ENCODE results near the gene NEUROD2.

Gene NEUROD2

DNA sequence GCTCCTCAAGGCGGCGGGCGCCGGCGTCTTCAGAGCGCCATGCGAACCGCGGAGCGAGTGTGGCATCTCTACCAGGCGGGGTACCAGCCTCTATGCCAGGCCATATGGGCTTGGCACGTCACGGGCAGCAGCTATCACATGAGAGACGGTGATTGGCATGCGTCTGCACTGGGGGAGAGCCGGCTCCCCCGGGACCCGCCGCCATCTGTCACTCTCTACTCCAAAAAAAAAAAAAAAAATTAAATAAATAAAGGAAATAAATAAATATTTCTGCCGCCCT lies at the start of gene NEUROD2:
TSS of gene NEUROD2 (minus strand) at position 70 of the 280 bp plus-strand sequence. CDS start 1,321 bp downstream, outside the sequence.
- no peak for DNase-seq

DNA sequence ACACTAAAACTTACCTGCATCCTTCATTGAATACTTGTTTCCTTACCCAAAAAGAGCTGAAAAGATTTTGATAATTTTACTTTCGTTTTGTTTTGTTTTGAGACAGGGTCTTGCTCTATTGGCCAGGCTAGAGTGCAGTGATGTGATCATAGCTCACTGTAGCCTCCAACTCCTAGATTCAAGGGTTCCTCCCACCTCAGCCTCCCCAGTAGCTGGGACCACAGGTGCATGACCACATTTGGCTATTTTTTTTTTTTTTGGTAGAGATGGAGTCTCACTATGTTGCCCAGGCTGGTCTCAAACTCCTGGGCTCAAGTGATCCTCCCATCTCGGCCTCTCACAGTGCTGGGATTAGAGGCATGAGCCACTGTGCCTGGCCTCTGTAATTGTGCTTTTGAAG lies 47.4 kb upstream of the NEUROD2 start:
- no peak for DNase-seq

DNA sequence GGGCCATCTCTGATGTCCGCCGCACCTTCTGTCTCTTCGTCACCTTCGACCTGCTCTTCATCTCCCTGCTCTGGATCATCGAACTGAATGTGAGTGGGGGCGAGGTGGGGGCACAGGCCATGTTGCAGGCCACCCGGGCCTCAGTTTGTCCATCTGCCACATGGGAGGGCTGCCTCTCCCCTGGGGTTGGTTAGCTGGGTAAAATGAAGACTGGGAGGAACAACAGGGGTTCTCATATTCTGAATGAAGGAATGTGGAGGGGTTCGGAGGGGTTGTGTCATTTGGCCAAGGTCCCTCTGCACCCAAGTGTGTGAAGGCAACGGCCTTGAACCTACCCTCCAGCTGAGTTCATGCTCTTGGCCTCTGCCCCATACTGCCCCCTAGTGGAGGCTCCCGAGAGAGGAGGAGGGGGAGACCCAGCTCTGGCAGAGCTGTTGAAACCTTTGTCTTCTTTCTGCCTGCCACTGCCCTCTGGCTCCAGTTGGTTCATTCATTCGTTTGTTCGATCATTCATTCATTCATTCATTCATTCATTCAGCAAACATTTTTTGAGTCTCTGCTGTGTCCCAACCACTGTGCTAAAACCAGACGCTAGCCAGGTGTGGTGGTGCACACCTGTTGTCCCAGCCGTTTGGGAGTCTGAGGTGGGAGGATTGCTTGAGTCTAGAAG lies 46.1 kb upstream of the NEUROD2 start:
- DNase-seq, result no peak

DNA sequence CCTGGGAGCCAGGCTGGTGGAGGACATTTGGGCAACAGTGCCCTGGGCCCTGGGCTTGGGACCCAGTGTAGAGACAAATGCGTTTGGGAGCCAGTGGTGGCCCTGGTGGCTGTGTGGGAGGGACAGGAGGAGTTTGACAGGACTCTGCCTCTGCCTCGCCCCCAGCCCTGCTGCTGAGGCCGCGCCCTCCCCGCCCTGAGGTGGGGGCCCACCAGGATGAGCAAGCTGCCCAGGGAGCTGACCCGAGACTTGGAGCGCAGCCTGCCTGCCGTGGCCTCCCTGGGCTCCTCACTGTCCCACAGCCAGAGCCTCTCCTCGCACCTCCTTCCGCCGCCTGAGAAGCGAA lies 45.6 kb upstream of the NEUROD2 start:
- DNase-seq, result no peak

DNA sequence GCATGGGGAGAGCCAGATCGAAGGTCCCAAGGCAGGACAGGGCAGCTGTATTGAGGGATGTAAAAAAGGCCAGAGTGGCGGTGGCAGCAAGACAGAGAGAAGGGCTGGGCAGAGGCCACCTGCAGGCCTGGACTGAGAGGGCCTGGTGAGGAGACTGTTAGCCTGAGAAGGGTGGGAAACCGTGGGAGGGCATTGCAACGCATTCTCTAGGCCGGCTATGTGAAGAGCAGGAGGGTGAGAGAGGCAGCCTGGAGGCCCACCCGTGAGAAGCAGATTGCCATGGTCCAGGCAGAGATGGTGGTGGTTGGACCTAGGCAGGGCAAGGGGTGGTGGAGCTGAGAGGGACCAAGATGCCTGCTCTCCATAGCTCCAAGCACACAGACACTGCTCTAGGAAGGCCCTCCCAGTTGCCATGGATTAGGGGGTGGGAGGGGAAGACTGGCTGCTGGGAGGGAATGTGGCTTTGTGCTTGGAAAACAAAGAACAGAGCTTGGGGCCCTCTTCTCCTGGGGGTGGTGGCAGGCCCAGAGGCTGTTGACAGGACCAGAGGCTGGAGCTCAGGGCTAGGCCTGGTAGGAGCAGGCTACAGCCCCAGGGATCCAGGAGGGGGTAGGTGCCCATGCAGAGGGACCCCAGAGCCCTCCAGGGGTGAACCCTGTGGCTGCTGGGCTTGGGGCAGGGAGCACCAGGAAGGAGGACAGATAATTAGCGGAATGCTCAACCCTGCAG lies 45.0 kb upstream of the NEUROD2 start:
- no peak for DNase-seq

DNA sequence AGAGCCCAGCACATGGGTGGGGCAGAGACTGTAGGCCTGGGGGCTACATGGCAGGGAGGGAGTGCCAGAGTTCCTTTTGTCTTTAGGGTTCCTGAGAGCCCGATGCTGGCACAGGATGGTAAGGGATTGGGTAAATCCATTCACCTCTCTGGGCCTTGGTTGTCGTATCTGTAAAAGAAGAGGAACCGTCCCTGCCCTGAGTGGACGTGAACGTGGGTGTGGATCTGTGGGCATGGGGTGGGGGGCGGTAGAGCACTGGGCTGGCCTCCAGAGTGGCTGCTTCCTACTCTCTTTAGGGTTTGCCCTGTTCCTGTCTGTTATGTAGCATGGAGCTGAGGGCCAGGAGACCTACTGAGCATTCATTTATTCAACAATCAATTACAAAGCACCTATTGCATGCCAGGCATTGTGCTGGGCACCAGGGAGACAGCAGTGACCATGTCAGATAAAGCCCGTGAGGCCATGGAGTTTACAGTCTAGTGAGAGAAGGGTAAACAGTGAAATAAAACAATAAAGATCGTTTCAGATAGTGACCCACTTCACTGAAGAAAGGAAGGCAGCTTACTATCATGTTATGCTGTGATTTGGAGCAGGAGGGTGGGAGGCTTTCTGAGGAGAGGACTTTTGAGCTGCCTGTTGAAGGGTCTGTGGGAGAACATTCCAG lies 44.3 kb upstream of the NEUROD2 start:
- DNase-seq, result no peak

DNA sequence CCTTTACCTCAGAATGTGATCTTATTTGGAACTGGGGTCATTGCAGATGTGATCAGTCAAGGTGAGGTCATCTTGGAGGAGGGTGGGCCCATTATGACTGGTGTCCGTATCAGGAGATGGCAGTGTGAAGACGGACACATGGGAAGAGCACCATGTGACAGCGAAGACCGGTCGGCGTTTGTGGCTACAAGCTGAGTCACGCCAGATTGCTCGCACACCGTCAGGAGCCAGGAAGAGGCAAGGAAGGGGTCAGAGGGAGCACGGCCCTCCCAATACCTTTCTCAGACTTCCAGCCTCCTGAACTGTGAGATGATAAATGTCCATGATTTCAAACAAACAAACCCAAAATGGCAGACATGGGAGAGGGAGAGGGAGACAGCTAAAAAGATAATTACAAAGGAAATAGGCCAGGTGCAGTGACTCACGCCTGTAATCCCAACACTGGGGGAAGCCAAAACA lies 42.4 kb upstream of the NEUROD2 start:
- DNase-seq, result no peak

DNA sequence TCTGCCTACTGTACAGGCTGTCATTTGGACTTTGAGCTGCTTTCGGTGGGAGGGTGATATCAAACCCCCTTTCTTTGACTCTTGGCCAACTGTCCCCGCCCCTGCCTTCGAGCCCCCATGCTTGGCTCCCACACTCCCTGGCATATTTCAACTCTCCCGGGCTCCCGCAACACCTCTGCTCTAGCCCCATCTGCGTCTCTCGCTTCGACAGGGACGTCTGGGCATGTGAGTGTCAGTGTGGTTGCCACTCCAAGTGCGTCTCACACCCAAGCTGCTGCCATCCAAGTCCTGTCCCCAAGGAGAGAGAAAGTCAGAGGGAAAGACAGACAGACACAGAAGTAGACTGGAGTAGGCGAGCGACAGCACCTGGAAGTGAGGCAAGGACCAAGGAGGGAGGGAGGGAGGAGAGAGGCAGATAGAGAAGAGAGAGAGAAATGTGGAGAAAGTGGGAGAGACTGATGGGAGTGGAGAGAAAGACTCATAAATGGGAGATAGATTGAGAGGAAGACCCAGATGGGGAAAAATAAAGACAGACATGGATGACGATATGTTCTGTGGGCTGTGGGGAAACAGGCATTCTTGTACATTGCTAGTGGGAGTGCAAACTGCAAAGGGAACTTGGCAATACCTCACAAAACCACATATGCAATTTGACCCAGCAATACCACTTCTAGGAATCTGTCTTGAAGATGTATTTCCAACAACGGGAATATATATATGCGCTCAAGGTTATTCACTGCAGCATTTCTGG lies 41.1 kb upstream of the NEUROD2 start:
- no peak for DNase-seq

DNA sequence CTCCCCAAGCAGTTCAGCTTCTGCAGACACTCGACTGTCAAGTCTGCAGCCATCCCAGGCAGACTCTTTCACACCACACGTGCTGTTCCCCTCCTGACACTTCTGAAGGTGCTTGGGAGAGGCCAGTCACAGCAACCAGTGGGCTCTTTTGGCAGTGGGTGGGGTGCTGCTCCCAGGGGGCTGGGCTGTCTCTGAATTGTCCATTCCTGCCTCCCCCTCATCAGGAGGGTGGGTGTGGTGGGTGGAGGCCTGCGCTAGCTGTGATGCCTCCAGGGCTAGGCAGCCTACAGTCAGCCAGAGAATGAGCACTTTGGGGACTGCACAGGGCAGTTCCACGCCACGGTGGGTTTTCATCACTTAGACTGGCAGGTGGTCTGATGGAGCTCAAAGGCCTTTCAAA lies 39.5 kb upstream of the NEUROD2 start:
- DNase-seq, result no peak

DNA sequence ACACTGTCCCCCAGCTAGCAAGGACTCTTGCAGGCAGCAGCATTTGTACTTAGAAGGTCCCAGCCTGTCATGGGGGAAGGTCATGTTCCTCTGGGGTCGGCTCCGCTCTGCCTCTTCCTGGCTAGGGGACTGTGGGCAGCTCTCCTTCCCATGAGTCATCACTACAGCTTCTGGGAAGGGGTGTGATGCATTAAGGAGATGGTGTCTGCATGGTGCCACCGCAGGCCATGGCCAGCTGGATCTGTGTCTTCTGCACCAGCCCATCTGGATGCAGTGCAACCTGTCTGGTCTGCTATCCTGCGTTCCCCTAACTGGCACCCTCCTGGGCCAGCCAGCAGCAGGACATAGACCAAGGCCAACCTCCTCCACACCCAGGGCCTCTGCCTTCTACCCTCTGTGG lies 35.6 kb upstream of the NEUROD2 start:
- DNase-seq, result no peak

DNA sequence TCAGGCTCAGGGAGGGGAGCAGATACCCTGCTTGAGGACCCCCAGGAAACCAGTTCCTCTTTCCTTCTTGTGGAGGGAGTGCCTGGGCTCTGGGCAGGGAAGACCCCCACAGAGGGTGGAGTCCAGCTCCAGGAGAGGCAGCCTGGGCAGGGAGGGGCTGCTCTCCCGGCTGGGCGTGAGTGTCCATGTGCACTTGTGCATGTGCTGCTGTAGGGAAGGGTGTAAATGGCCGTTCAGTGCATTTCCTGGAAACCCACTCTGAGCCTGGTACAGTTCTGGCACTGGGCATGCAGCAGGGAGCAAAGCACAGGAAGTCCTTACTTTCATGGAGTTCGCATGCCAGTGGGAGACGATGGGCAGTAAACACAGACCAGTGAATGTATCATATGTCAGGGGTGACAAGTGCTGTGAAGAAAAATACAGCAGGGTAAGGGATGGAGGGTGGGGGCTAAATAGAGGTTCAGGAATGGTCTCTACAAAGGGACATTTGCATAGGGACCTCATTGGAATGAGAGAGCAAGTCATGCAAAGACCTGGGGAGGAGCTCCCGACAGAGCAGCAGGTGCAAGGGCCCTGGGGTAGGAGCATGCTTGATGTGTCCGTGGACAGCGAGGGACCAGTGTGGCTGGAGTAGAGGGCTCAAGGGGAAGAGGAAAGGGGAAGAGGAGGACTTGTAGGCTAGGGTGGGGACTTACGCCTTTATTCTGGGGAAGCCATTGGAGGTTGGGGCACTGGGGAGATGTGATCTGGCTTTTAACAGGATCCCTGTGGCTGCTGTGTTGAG lies 34.8 kb upstream of the NEUROD2 start:
- no peak for DNase-seq

DNA sequence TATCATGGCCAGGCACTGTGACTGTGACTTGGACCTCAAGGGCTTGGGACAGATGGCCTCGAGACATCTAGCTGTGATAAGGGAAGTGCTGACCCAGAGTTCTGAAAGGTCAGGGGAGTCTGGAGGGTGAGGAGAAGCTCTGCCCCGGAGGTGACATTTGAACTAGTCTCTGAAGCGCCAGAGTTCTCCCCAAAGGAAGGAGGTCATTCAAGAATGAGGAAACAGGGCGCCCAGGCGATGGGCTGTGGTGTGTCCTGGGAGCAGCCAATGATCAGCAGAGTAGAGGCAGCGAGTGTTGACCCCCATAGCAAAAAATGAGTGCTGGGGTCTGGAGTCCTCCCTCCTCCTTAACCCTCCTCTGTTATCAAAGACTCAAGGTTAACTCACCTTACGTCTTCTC lies 34.2 kb upstream of the NEUROD2 start:
- DNase-seq, result no peak

DNA sequence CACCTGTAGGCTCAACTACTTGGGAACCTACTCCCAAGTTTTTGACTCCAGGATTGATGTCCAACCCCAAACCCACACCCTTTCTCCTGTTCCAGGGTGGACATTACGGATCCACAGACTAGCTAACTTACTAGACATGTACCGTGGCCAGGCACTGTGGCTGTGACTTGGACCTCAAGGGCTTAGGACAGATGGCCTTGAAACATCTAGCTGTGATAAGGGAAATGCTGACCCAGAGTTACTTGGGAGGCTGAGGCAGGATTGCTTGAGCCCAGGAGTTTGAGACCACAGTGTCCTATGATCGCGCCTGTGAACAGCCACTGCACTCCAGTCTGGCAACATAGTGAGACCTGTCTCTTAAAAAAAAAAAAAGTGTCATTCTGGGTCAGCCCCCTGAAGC lies 33.4 kb upstream of the NEUROD2 start:
- no peak for DNase-seq

DNA sequence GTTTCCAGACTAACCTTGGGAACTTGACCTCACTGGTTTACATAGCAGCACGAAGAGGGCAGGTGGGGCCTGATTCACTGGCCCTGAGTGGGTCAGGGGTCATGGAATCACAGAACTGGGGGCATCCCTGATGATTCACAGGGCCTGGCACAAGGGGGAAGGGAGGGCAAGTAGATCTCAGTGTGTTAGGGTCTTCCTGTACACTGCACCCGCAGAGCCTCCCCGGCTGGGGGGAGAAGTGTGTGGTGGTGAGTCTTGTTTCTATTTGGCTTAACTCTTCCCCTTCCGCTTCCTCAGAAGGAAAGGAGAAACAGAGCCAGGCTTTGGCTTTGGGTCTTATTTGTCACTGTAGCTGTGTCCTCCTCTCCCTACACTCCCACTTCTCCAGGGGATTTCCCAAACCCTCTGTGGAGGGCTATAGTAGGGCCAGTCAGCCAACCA lies 32.9 kb upstream of the NEUROD2 start:
- no peak for DNase-seq

DNA sequence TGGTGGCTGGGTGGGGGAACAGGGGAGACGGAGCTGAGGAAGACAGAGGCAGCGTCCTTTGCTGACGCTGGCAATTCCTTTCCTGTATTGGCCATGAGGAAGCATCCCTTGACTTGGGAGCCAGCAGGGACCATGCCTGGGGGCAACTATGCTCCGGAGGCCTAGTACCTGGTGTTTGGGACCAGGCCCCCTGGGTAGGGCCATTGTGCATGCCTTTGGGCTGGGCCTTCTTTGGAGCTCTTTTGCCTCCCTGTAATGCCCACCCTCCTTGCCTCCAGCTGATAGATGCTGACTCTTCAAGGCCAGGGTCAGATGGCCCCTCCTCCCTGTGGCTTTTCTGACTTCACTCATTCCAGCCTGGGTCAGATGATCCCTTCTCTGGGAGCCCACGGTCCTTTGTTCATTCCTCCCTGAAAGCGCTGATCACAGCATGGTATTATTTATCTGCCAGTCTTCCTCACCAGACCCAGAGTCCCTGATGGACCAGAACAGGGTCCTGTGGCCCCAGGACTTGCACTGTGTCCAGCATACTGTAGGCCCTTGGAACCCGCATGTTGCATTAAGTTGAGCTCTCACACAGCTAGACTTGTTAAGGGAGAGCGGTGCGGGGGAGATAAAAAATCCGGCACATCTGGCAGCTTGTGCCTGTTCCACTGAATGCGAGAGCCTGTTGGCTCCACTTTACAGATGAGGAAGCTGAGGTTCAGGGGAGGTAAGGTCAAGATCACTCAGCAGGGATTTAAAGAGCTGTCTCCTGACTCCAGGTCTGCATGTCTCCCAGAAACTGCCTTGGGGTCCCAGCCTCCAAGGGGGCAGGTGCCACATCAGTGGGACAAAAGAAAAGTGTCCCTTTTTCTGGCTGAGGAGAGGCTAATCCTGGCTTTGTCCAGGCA lies 32.1 kb upstream of the NEUROD2 start:
- no peak for DNase-seq

DNA sequence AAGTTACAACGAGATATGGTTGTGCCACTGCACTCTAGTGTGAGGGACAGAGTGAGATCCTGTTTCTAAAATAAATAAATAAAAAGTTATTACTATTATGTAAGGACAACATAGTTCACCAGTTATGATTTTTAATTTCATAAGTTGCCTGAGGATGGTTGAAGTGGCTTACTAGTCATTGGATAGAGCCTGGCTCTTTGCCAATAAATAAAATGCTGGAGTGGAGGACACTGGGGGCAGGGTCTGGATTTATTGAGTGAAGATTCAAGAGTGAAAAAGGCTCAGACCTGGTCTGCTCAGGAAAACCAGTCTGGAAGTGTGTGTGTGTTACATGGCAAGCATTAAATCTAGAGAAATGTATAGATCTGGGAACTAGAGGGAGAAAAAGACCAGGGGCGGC lies 31.3 kb upstream of the NEUROD2 start:
- no peak for DNase-seq

DNA sequence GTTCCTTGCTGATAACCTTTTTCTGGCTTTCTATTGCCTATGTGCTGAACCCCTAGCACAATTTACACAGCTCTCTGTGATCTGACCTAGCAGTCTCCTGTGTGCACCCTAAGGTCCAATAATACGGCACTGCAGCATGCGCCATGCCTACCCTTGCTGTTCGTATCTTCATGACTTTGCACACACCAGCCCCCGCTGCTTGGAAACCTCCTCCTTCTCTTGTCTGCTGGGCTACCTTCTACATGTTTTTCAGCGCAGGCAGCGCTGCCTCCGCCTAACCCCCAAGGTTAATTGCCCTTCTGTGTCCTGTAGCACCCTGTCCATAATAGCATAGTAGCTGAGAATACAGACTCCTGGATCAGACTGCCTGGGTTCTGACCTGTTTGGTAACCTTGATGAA lies 30.6 kb upstream of the NEUROD2 start:
- DNase-seq, result no peak

DNA sequence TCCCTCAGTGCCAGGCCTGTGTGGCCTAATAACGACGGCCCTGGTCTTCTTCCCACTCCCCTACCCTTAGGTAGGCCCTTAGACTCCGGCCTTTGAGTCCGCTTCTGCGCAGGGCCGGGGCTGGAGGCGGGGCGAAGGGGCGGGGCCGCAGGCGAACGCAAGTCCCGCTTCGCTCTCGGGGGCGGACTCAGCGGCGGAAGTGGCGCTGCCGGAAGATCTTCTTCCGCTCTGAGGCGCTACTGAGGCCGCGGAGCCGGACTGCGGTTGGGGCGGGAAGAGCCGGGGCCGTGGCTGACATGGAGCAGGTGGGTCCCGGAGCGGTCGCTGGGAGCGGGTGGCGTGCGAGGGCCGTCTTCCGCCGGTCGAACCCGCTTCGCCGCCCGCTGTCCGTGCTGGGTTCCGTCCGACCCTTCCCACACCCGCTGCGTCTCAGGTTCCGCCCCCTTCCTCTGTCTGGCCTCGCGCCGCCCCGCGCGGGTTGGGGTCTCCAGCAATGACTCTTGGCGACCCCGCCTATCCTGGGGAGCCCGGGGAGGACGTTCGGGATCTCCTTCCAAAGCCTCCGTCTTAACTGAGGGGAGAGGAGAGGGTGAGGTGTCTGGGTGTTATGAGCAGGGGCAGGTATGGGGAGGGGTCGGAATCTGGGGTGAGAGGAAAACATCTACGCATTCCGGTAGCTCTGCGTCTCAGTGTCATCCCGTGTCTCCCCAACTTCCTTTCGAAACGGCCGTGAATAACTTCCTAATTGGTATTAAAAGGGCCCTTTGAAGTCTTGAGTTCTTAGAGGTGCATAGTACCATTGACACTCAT lies 29.4 kb upstream of the NEUROD2 start, which contains the start of gene STARD3:
TSS of gene STARD3 (plus strand) at position 218 of the 810 bp plus-strand sequence. CDS start 16,388 bp downstream, outside the sequence.
- peak; percentile 76 for DNase-seq

DNA sequence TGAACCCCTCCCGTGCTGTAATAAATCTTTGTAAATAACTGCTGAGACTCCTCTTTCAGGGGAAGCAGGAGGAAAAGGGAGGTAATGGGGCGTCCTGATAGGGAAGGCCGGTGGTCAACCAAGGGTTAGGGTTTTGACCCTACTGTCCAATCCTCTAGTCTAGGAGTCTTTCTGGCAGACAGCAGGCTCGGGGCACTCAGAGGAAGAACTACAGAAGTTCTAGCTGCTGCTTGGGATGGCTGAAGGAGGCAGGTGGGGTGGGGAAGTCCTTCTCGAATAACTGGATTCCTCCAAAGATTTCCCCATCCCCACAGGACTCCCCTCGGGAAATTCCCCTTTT lies 28.8 kb upstream of the NEUROD2 start:
- no peak for DNase-seq

DNA sequence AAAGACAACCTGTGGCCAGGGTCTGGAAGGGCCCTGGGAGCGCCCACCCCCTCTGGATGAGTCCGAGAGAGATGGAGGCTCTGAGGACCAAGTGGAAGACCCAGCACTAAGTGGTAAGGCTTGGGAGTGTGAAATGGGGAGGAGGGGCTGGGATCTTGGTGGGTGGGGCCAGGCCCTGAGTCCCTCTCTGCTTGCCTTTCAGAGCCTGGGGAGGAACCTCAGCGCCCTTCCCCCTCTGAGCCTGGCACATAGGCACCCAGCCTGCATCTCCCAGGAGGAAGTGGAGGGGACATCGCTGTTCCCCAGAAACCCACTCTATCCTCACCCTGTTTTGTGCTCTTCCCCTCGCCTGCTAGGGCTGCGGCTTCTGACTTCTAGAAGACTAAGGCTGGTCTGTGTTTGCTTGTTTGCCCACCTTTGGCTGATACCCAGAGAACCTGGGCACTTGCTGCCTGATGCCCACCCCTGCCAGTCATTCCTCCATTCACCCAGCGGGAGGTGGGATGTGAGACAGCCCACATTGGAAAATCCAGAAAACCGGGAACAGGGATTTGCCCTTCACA lies 28.0 kb upstream of the NEUROD2 start:
- no peak for DNase-seq

Measured in DMS79 treated with DMSO at 0.1 percent for 48 hours (cell line).